ENCODE results near the gene SRP14. TPM values are rescaled to one million over a fixed set of nuclear protein-coding genes. Genes with fewer than 3 reads are reported as not detected.

SRP14 gene
- total RNA-seq, 1 experiment from 2014 or later, result 200 TPM

DNA sequence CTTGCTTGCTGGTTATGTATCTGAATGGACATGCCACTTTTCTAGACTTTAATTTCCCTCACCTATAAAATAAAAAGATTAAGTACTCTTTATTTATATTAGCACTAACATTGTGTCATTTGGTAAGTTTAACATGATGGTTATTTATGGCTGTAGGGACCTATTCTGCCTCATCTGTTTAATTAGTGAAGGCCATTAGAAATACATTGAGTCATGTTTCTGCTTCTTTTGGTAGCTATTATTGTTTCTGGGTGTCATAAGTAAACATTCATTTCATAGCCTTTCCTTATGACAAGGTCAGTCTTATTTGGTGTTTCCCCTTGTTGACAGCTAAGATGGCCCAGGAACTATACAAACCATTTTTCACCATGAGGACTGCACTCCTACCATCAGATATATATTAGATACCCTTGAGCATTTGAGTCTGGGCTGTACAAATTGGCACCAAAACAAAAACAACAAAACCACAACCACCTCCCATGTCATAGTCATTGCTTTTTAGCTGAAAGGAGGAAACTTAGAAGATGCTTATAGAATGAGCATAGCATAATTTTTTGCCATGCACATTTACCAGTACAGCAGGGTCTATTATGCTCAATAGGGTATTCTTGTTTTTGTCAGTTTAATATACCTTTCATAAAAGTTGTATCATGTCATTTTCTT is 39.3 kb downstream of the SRP14 start:
- H3K23ac ChIP-seq (ENCODE audit: insufficient read length, low read depth, low read length), result no peak overlapping the region
- TF ChIP-seq, protein P1, sequence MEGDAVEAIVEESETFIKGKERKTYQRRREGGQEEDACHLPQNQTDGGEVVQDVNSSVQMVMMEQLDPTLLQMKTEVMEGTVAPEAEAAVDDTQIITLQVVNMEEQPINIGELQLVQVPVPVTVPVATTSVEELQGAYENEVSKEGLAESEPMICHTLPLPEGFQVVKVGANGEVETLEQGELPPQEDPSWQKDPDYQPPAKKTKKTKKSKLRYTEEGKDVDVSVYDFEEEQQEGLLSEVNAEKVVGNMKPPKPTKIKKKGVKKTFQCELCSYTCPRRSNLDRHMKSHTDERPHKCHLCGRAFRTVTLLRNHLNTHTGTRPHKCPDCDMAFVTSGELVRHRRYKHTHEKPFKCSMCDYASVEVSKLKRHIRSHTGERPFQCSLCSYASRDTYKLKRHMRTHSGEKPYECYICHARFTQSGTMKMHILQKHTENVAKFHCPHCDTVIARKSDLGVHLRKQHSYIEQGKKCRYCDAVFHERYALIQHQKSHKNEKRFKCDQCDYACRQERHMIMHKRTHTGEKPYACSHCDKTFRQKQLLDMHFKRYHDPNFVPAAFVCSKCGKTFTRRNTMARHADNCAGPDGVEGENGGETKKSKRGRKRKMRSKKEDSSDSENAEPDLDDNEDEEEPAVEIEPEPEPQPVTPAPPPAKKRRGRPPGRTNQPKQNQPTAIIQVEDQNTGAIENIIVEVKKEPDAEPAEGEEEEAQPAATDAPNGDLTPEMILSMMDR (conservative IDR thresholded peaks at IDR 0.05), result no peak
- no peak overlapping the region for H3T11ph ChIP-seq (ENCODE audit: low read length)
- Mint-ChIP-seq H3K27me3 (ENCODE audit: low read depth) (no peaks in the 10 kb centered on the region), H3K4me1 (peaks cover 3 to 4% of the 10 kb centered on the region in 2 experiments; a peak in 2 of 4 replicates), H3K36me3 (ENCODE audit: insufficient read depth in 1 of 3, low read depth in 3 of 3) (peaks cover 33 to 72% (median 70%) of the 10 kb centered on the region in 3 experiments; a peak in 6 of 7 replicates), H3K4me3 (no peak overlapping the region), H3K9me3 (no peaks in the 10 kb centered on the region), H3K27ac (no peak overlapping the region)
- H3K9ac ChIP-seq (ENCODE audit: extremely low read depth, insufficient read length, low read length), result no peak overlapping the region
- no peak overlapping the region for H3K18ac ChIP-seq (ENCODE audit: insufficient read length, low read depth, low read length)
- H2BK20ac ChIP-seq (ENCODE audit: low read depth, low read length, poor library complexity, severe bottlenecking), result no peak overlapping the region
- no peak overlapping the region for H3K4me2 ChIP-seq (ENCODE audit: insufficient read depth, insufficient read length, low read length)
- H4K8ac ChIP-seq (replicated peaks; ENCODE audit: insufficient read length, low read depth, low read length), result no peak overlapping the region
- no peak overlapping the region for H2AK5ac ChIP-seq (ENCODE audit: insufficient read length, low read length)
- peaks cover 3% of the 10 kb centered on the region for H4K20me1 ChIP-seq (ENCODE audit: control insufficient read depth, insufficient read depth, insufficient read length)
- no peak for DNase-seq
- no peak overlapping the region for H2BK15ac ChIP-seq (ENCODE audit: low read depth, low read length)
- no peak overlapping the region for H3K56ac ChIP-seq (ENCODE audit: insufficient read length, low read depth, low read length)
- no peaks in the 10 kb centered on the region for H3K27me3 ChIP-seq (ENCODE audit: insufficient read depth, low read length)
- no peaks in the 10 kb centered on the region for H3K23me2 ChIP-seq (ENCODE audit: insufficient read length, low read depth, low read length, poor library complexity, severe bottlenecking)
- H3K14ac ChIP-seq (ENCODE audit: insufficient read depth, low read length), result no peak overlapping the region
- no peak overlapping the region for H2BK12ac ChIP-seq (ENCODE audit: insufficient read length, low read depth, low read length)
- H2BK5ac ChIP-seq (ENCODE audit: insufficient read length, low read length), result no peak overlapping the region
- H2AFZ ChIP-seq (ENCODE audit: low read length), result no peak overlapping the region
- H4K5ac ChIP-seq (ENCODE audit: insufficient read length, low read depth, low read length), result no peak overlapping the region
- no peak overlapping the region for H2BK120ac ChIP-seq (ENCODE audit: low read depth, low read length, poor library complexity, severe bottlenecking)
- no peaks in the 10 kb centered on the region for H3K4me1 ChIP-seq (ENCODE audit: insufficient read depth, low read length)
- H3K79me1 ChIP-seq (ENCODE audit: insufficient read depth, low read depth, low read length, poor library complexity, severe bottlenecking), result no peaks in the 10 kb centered on the region
- no peaks in the 10 kb centered on the region for H3K79me2 ChIP-seq (ENCODE audit: insufficient read depth, low read length)
- no peak overlapping the region for H4K91ac ChIP-seq (ENCODE audit: insufficient read length, low read depth, low read length)
- no peak overlapping the region for H3K4ac ChIP-seq (ENCODE audit: low read depth, low read length)
- no peak overlapping the region for H3K27ac ChIP-seq (ENCODE audit: insufficient read length, low read depth, low read length)
- H3K9me3 ChIP-seq (ENCODE audit: control insufficient read depth, low read depth, low read length), result no peaks in the 10 kb centered on the region
